IMR-90 (cell line): ENCODE measurements around the gene LRRC8C. TPM values are rescaled to one million over a fixed set of nuclear protein-coding genes. Genes with fewer than 3 reads are reported as not detected.
A peak's percentile ranks its signal among the peaks of the same experiment; 100 is the strongest.

Experiments
- ATAC-seq: fragments of 200-7000 bp; cut with Tn5 transposase; 2 replicates; pipeline ENCODE4 v1.9.1; 2020; ENCODE audit warnings: low read depth, mild to moderate bottlenecking, moderate library complexity
- BruUV-seq: library from RNA; stranded (reverse); fragments of 400-500 nt; replicated peaks from 2 replicates; lab custom pipeline; 2021; lab: Mats Ljungman, UMichigan
- CTCF ChIA-PET: fragments of 300-600 bp; formaldehyde crosslinking; extraction: SDS; loops from one replicate; lab custom pipeline; 2021; ENCODE audit warnings: antibody characterized with exemption; lab: Yijun Ruan, JAX
- POLR2A ChIA-PET: fragments of 300-600 bp; sonication (Branson Sonifier 250); formaldehyde crosslinking; loops from one replicate; lab custom pipeline; 2022; ENCODE audit warnings: antibody characterized with exemption; ENCODE audit not compliant: unreplicated experiment; lab: Charles Lee
- DNase-seq: peaks from one replicate; pipeline ENCODE4 v3.0.0; 2013
- H2AFZ ChIP-seq: replicated peaks from 2 replicates; pipeline ENCODE3; 2013; ENCODE audit warnings: low read length, mild to moderate bottlenecking; ENCODE audit not compliant: poor library complexity
- H2AK5ac ChIP-seq: 2 replicates; pipeline ENCODE4 v1.6.1; 2013; ENCODE audit warnings: low read depth, low read length, inconsistent platforms
- H2AK9ac ChIP-seq: replicated peaks from 2 replicates; pipeline ENCODE3; 2013; ENCODE audit warnings: mild to moderate bottlenecking, low read depth, low read length, moderate library complexity; ENCODE audit not compliant: poor library complexity
- H2BK120ac ChIP-seq: 2 replicates; pipeline ENCODE4 v1.6.1; 2013; ENCODE audit warnings: low read depth, low read length, inconsistent platforms
- H2BK15ac ChIP-seq: 3 replicates; pipeline ENCODE4 v1.6.1; 2013; ENCODE audit warnings: low read depth, low read length, inconsistent platforms
- H2BK20ac ChIP-seq: 2 replicates; pipeline ENCODE4 v1.6.1; 2013; ENCODE audit warnings: low read depth, mild to moderate bottlenecking, inconsistent platforms, low read length, moderate library complexity
- H2BK5ac ChIP-seq: 2 replicates; pipeline ENCODE4 v1.6.1; 2013; ENCODE audit warnings: mild to moderate bottlenecking, low read depth, low read length, inconsistent platforms; ENCODE audit not compliant: poor library complexity, severe bottlenecking
- H3K14ac ChIP-seq: replicated peaks from 2 replicates; pipeline ENCODE4 v1.6.1; 2013; ENCODE audit warnings: low read depth, low read length, inconsistent platforms
- H3K18ac ChIP-seq: 2 replicates; pipeline ENCODE4 v1.6.1; 2013; ENCODE audit warnings: low read depth, low read length, control low read depth
- H3K23ac ChIP-seq: 2 replicates; pipeline ENCODE4 v1.6.1; 2013; ENCODE audit warnings: low read depth, low read length, inconsistent platforms
- H3K27ac ChIP-seq: 2 replicates; pipeline ENCODE4 v1.5.1; 2013; ENCODE audit warnings: mild to moderate bottlenecking, control low read depth, low read length; ENCODE audit not compliant: insufficient read depth
- H3K27me3 ChIP-seq: 2 replicates; pipeline ENCODE4 v1.6.1; 2013; ENCODE audit warnings: low read length; ENCODE audit not compliant: control insufficient read depth, insufficient read depth
- H3K36me3 ChIP-seq: 2 replicates; pipeline ENCODE4 v1.6.1; 2013; ENCODE audit warnings: low read length, mixed read lengths; ENCODE audit not compliant: control insufficient read depth, insufficient read depth
- H3K4ac ChIP-seq: 2 replicates; pipeline ENCODE4 v1.6.1; 2013; ENCODE audit warnings: low read depth, low read length, inconsistent platforms
- H3K4me1 ChIP-seq: 2 replicates; pipeline ENCODE4 v1.6.1; 2013; ENCODE audit warnings: low read length, mixed read lengths; ENCODE audit not compliant: control insufficient read depth, insufficient read depth
- H3K4me2 ChIP-seq: 2 replicates; pipeline ENCODE4 v1.6.1; 2013; ENCODE audit warnings: low read depth, mild to moderate bottlenecking, control low read depth, low read length, moderate library complexity
- H3K4me3 ChIP-seq: 2 replicates; pipeline ENCODE4 v1.5.1; 2013; ENCODE audit warnings: low read depth, mild to moderate bottlenecking, control low read depth, low read length, moderate library complexity; ENCODE audit not compliant: insufficient read depth
- H3K56ac ChIP-seq: 2 replicates; pipeline ENCODE4 v1.6.1; 2013; ENCODE audit warnings: low read length, inconsistent platforms; ENCODE audit not compliant: insufficient read depth; ENCODE audit errors: extremely low read depth
- H3K79me1 ChIP-seq, 2 experiments: 2 replicates each; pipeline ENCODE4 v1.6.1; 2013; ENCODE audit warnings: low read length in 2 of 2, inconsistent platforms in 1 of 2, low read depth in 1 of 2
- H3K9ac ChIP-seq: 2 replicates; pipeline ENCODE4 v1.6.1; 2013; ENCODE audit warnings: low read depth, low read length, control low read depth
- H3K9me1 ChIP-seq: 2 replicates; pipeline ENCODE4 v1.6.1; 2013; ENCODE audit warnings: low read length, inconsistent platforms; ENCODE audit not compliant: insufficient read depth
- H3K9me3 ChIP-seq: 2 replicates; pipeline ENCODE4 v1.6.1; 2013; ENCODE audit warnings: low read length; ENCODE audit not compliant: control insufficient read depth, insufficient read depth
- H4K20me1 ChIP-seq: 2 replicates; pipeline ENCODE4 v1.6.1; 2013; ENCODE audit warnings: low read length, inconsistent platforms; ENCODE audit not compliant: insufficient read depth
- H4K5ac ChIP-seq: 2 replicates; pipeline ENCODE4 v1.6.1; 2013; ENCODE audit warnings: mild to moderate bottlenecking, low read depth, low read length, control low read depth
- H4K8ac ChIP-seq, 2 experiments: 2 replicates each; pipeline ENCODE4 v1.6.1; 2013; ENCODE audit warnings: low read depth in 2 of 2, low read length in 2 of 2, control low read depth in 1 of 2, inconsistent platforms in 1 of 2
- H4K91ac ChIP-seq: 2 replicates; pipeline ENCODE4 v1.6.1; 2013; ENCODE audit warnings: low read depth, low read length, inconsistent platforms; ENCODE audit not compliant: insufficient read depth
- BHLHE40 ChIP-seq: fragments of 150-350 bp; IDR thresholded peaks from 2 replicates; pipeline ENCODE4 v1.6.1; 2016; ENCODE audit warnings: mild to moderate bottlenecking, low read depth, low read length
- CEBPB ChIP-seq: IDR thresholded peaks from 2 replicates; pipeline ENCODE4 v1.6.1; 2012; ENCODE audit warnings: low read depth, low read length, improper control_type of control experiment
- CHD1 ChIP-seq: IDR thresholded peaks from 2 replicates; pipeline ENCODE4 v1.6.1; 2012; ENCODE audit warnings: low read depth, low read length, improper control_type of control experiment
- CTCF ChIP-seq: conservative IDR thresholded peaks from 2 replicates; pipeline ENCODE4 v1.5.1; 2012; ENCODE audit warnings: mild to moderate bottlenecking, low read depth, low read length, improper control_type of control experiment
- FOS ChIP-seq: fragments of 150-350 bp; IDR thresholded peaks from 2 replicates; pipeline ENCODE4 v1.6.1; 2016; ENCODE audit warnings: low read depth, low read length
- MAFK ChIP-seq: IDR thresholded peaks from 2 replicates; pipeline ENCODE4 v1.6.1; 2012; ENCODE audit warnings: low read depth, low read length, improper control_type of control experiment
- MAZ ChIP-seq: IDR thresholded peaks from 2 replicates; pipeline ENCODE4 v1.6.1; 2012; ENCODE audit warnings: low read depth, mild to moderate bottlenecking, low read length, improper control_type of control experiment, moderate library complexity, borderline replicate concordance
- MXI1 ChIP-seq: IDR thresholded peaks from 2 replicates; pipeline ENCODE4 v1.6.1; 2012; ENCODE audit warnings: low read depth, mild to moderate bottlenecking, low read length, moderate library complexity, borderline replicate concordance
- NFE2L2 ChIP-seq: fragments of 150-350 bp; IDR thresholded peaks from 2 replicates; pipeline ENCODE4 v1.6.1; 2016; ENCODE audit warnings: low read depth, mild to moderate bottlenecking, low read length
- POLR2A ChIP-seq: IDR thresholded peaks from 2 replicates; pipeline ENCODE4 v1.6.1; 2012; ENCODE audit warnings: mild to moderate bottlenecking, low read depth, low read length
- RAD21 ChIP-seq: IDR thresholded peaks from 2 replicates; pipeline ENCODE4 v1.6.1; 2012; ENCODE audit warnings: low read length, improper control_type of control experiment
- RCOR1 ChIP-seq: IDR thresholded peaks from 2 replicates; pipeline ENCODE4 v1.6.1; 2012; ENCODE audit warnings: mild to moderate bottlenecking, low read length, improper control_type of control experiment; ENCODE audit not compliant: insufficient replicate concordance
- RFX5 ChIP-seq: IDR thresholded peaks from 2 replicates; pipeline ENCODE4 v1.8.0; 2012; ENCODE audit warnings: low read depth, mild to moderate bottlenecking, low read length, moderate library complexity
- SMC3 ChIP-seq: fragments of 150-350 bp; IDR thresholded peaks from 2 replicates; pipeline ENCODE4 v1.6.1; 2016; ENCODE audit warnings: low read depth, mild to moderate bottlenecking, antibody characterized with exemption, low read length, moderate library complexity
- USF2 ChIP-seq: fragments of 150-350 bp; IDR thresholded peaks from 2 replicates; pipeline ENCODE4 v1.6.1; 2017; ENCODE audit warnings: mild to moderate bottlenecking, antibody characterized with exemption, low read length, low read depth
- WGBS, 2 experiments: methylation state at CpG; one replicate each; pipeline versions ENCODE4 v1.1.5 to v1.1.7; 2013; ENCODE audit warnings: missing lambda C conversion rate in 2 of 2; ENCODE audit not compliant: insufficient read length in 1 of 2; ENCODE audit errors: extremely low coverage in 2 of 2; 5-methylcytosine and 5-hydroxymethylcytosine counted together
- dilution Hi-C: fragments of 300-500 bp; cut with HindIII; formaldehyde crosslinking; loops from one replicate; pipeline ENCODE4 v1.14.3; 2018; ENCODE audit warnings: low sequenced_read_pairs; ENCODE audit not compliant: unreplicated experiment
- in situ Hi-C: fragments of 300-500 bp; cut with MboI; formaldehyde crosslinking; loops from 3 replicates; pipeline ENCODE4 v1.14.3; 2019; ENCODE audit warnings: low sequenced_read_pairs, inconsistent platforms, mixed read lengths
- intact Hi-C: fragments of 100-400 bp; cut with micrococcal nuclease; formaldehyde crosslinking; loops from 2 replicates; pipeline ENCODE4 v1.10.0; 2022
- polyA plus RNA-seq, 3 experiments: library from polyadenylated mRNA; depleted of rRNA; stranded (reverse); fragments of >200 nt; gene quantifications; 2 replicates each; pipeline ENCODE4 v1.2.3, GENCODE V29; 2012; ENCODE audit warnings: low replicate concordance in 1 of 3
- total RNA-seq: library from RNA; depleted of rRNA; stranded (reverse); fragments of >200 nt; gene quantifications from 2 replicates; pipeline ENCODE4 v1.2.3, GENCODE V29; 2012

Gene LRRC8C
- total and polyA plus RNA-seq, 2 of the 4 experiments (the other 2 are of a cell fraction): 6.5 to 12.9 TPM

GRCh38 chr1:89739013-89739843 is 106.3 kb downstream of the LRRC8C start:
- H3K27me3 ChIP-seq: 0 out of 2 replicates have a peak, but pooled peaks cover 2% of the 10 kb centered on the region
- peak overlapping the region; percentile 42 for H2BK5ac ChIP-seq
- dilution Hi-C loops (no loop called here), in situ Hi-C loops (no loop called here), intact Hi-C loops (no loop called here)
- peak overlapping the region in 1 of 2 experiments; percentile 17; a peak in 1 of 4 replicates for H4K8ac ChIP-seq
- H3K9me3 ChIP-seq: no peaks in the 10 kb centered on the region
- H3K27ac ChIP-seq: peak overlapping the region; percentile 11; the same call in 1 of the 2 replicates
- H3K4me3 ChIP-seq: no peak overlapping the region
- H3K23ac ChIP-seq: peak overlapping the region; percentile 7; the same call in 1 of the 2 replicates
- no peak overlapping the region for H3K56ac ChIP-seq
- ChIA-PET CTCF (no interaction called here), POLR2A (no interaction called here)
- no peaks in the 10 kb centered on the region for H3K36me3 ChIP-seq
- H4K20me1 ChIP-seq: no peaks in the 10 kb centered on the region
- H3K4ac ChIP-seq: peak overlapping the region; percentile 11; the same call in 1 of the 2 replicates
- peak; percentile 80 for DNase-seq
- no peak overlapping the region for H3K14ac ChIP-seq
- peaks cover 17% of the 10 kb centered on the region for H3K4me1 ChIP-seq
- peak overlapping the region; percentile 54 for H2AFZ ChIP-seq
- H2BK20ac ChIP-seq: no peak overlapping the region
- peak overlapping the region; percentile 36; the same call in 1 of the 2 replicates for H2BK120ac ChIP-seq
- H2AK9ac ChIP-seq: no peak overlapping the region
- peak overlapping the region; percentile 25; the same call in 1 of the 2 replicates for H2AK5ac ChIP-seq
- H2BK15ac ChIP-seq: no peak overlapping the region
- H3K79me1 ChIP-seq: no peaks in the 10 kb centered on the region; a peak in 1 of 4 replicates
- H3K4me2 ChIP-seq: 0 out of 2 replicates have a peak overlapping the region, but pooled peaks have one; percentile 1
- no peak overlapping the region for H4K5ac ChIP-seq
- no TSS peak for BruUV-seq
- H3K18ac ChIP-seq: no peak overlapping the region
- ATAC-seq: peak; percentile 68
- peaks cover 16% of the 10 kb centered on the region for H3K9me1 ChIP-seq
- no peak overlapping the region for H3K9ac ChIP-seq
- WGBS, 2 experiments: 76% methylated on average over 5 of the region's 10 CpGs; no CpG with 5 or more reads in 1 of the 2 experiments
- H4K91ac ChIP-seq: 0 out of 2 replicates have a peak overlapping the region, but pooled peaks have one; percentile 11
- TF ChIP-seq RFX5 (no peak), SMC3 (no peak), NFE2L2 (peak; percentile 45; the same call in 1 of the 2 replicates), MAFK (no peak), CEBPB (no peak), MXI1 (no peak), BHLHE40 (peak; percentile 46; the same call in 1 of the 2 replicates), RAD21 (no peak), RCOR1 (no peak), FOS (peak; percentile 91), USF2 (no peak), POLR2A (no peak), CTCF (no peak), MAZ (peak; percentile 47), CHD1 (no peak)
